ENCODE data around the gene SLC6A18.

DNA sequence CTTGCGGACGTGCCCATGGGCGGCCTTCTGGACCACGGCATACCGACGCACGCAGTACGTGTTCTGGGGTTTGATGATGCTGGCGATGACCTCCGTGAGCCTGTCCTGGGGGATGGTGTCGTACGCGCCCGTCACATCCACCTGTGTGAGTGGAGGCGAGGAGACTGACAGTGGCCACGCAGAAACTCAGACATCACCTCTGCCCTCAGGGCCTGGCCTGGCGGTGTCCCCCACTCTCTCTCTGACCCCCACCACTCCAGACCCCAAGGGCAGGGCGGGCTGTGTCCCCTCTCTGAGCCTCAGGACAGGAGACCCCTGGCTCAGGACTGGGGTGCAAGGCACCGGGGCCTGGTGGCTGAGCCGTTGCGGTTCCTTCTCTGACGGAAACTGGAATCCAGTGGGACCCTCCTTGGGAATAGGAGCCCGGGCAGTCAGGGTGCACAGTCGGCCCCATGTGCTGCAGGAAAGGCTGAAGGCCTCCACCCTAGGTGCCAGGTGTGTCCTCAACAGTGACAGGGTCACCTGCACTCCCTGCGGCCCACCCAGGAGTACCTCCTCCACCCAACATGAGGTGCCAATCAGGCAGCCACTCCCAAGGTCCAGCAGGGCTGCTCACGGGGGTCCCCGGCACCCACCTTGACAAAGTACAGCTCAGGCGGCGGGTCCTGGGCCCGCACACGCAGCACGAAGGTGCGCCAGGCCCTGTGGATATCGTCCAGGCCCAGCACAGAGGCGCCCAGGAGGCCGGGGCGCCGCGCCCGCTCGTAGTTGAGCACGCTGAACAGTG is 53.7 kb downstream of the SLC6A18 start:
- TF ChIP-seq, protein P1, sequence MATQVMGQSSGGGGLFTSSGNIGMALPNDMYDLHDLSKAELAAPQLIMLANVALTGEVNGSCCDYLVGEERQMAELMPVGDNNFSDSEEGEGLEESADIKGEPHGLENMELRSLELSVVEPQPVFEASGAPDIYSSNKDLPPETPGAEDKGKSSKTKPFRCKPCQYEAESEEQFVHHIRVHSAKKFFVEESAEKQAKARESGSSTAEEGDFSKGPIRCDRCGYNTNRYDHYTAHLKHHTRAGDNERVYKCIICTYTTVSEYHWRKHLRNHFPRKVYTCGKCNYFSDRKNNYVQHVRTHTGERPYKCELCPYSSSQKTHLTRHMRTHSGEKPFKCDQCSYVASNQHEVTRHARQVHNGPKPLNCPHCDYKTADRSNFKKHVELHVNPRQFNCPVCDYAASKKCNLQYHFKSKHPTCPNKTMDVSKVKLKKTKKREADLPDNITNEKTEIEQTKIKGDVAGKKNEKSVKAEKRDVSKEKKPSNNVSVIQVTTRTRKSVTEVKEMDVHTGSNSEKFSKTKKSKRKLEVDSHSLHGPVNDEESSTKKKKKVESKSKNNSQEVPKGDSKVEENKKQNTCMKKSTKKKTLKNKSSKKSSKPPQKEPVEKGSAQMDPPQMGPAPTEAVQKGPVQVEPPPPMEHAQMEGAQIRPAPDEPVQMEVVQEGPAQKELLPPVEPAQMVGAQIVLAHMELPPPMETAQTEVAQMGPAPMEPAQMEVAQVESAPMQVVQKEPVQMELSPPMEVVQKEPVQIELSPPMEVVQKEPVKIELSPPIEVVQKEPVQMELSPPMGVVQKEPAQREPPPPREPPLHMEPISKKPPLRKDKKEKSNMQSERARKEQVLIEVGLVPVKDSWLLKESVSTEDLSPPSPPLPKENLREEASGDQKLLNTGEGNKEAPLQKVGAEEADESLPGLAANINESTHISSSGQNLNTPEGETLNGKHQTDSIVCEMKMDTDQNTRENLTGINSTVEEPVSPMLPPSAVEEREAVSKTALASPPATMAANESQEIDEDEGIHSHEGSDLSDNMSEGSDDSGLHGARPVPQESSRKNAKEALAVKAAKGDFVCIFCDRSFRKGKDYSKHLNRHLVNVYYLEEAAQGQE (IDR thresholded peaks at IDR 0.05; ENCODE audit: low read depth, low read length): no peak
- TF ChIP-seq TAF1 (IDR thresholded peaks at IDR 0.05; ENCODE audit: borderline replicate concordance, low read depth, low read length) (no peak), GATA2 (CRISPR knock-in tag; IDR thresholded peaks at IDR 0.05) (no peak), MEF2A (IDR thresholded peaks at IDR 0.05; ENCODE audit: borderline replicate concordance, low read depth) (no peak)
- TF ChIP-seq, protein P2, sequence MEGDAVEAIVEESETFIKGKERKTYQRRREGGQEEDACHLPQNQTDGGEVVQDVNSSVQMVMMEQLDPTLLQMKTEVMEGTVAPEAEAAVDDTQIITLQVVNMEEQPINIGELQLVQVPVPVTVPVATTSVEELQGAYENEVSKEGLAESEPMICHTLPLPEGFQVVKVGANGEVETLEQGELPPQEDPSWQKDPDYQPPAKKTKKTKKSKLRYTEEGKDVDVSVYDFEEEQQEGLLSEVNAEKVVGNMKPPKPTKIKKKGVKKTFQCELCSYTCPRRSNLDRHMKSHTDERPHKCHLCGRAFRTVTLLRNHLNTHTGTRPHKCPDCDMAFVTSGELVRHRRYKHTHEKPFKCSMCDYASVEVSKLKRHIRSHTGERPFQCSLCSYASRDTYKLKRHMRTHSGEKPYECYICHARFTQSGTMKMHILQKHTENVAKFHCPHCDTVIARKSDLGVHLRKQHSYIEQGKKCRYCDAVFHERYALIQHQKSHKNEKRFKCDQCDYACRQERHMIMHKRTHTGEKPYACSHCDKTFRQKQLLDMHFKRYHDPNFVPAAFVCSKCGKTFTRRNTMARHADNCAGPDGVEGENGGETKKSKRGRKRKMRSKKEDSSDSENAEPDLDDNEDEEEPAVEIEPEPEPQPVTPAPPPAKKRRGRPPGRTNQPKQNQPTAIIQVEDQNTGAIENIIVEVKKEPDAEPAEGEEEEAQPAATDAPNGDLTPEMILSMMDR (IDR thresholded peaks at IDR 0.05): no peak

Data from SK-N-SH (cell line).